Left lobe of liver (tissue), 2 donors: ENCODE results near the gene CETN3. TPM values are rescaled to one million over a fixed set of nuclear protein-coding genes. Genes with fewer than 3 reads are reported as not detected.
"Not testable (repeated sequence)": the region's sequence is repeated elsewhere in the genome, so short reads cannot be mapped to it uniquely, and the experiment has no call there.

ENCODE experiments used
- ATAC-seq: fragments of 200-7000 bp; cut with Tn5 transposase; one replicate; pipeline ENCODE4 v1.9.1; 2020; ENCODE audit warnings: mild to moderate bottlenecking, moderate library complexity
- DNase-seq: peaks from one replicate; pipeline ENCODE4 v3.0.0-alpha.2; 2020; ENCODE audit warnings: low spot score
- total RNA-seq: library from RNA; stranded (reverse); gene quantifications from one replicate; pipeline ENCODE4 v1.2.1, GENCODE V29; 2021
- donor health status: DM: no; HTN: no; CAD: no; lungs with moderate emphysema.
- donor health status: DM: no; HTN: yes; CAD: no.

The CETN3 gene
- total RNA-seq, 1 donor from 2014 or later, result 5.6 TPM

DNA sequence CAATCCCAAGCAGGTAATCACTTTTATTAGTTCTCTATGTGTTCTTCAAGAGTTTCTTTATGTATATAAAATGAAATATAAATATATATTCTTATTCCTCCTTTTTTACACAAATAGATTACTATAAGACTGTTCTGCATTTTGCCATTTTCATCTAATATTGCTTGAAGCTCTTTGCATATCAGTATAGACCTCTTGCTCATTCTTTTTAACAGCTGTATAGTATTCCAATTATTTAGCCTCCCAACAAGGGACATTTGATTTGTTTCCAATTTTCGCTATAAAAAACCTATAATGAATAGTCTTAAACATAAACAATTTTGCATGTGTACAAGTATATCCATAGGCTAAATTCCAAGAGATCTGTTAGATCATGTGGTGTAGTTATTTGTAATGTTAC lies 25.2 kb downstream of the CETN3 start:
- DNase-seq (no peak), ATAC-seq (no peak)

DNA sequence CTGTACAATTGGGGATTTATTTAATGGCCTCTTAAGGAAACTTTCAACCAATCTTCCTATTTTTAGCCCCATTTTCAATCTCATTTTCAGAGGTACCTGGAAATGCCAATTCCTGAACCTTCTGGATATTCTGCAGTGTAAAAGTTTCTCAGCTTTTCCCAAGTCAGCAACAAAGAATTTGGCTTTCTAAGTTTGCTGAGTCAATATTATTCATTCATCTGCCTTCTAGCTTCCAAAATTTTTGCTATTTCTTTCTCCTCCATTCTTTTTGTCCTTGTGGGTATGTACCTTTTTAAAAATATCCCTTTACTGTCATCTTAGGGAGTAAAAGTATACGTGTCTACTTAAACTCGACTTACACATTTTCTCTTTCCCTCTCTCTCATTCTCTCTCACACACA lies 25.7 kb downstream of the CETN3 start:
- DNase-seq (no peak), ATAC-seq (no peak)

- DNase-seq (no peak), ATAC-seq (no peak)
Observed at GRCh38 chr5:90381213-90381929, 28.2 kb downstream of the CETN3 start.

GRCh38 chr5:90379652-90380051 lies 29.9 kb downstream of the CETN3 start:
- peak; percentile 65 for ATAC-seq
- DNase-seq, result no peak

DNA sequence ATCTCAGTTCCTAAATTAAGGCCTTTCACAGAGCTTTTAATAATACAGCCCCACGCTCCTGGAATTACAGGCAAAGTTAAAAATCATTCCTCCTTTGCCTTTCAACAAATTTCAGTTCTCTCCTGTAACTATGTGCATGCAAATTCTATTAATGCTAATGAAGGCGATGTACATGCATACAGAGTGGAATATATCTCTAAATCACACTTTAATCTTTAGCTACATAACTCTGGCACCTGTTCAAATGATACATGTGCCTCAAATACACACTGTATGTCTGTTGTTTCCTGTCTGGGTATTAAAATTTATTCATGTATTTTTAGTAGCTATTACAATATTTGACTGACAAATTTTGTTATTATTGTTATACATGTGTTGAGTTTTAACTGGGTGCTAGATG lies 30.8 kb downstream of the CETN3 start:
- no peak for ATAC-seq

GRCh38 chr5:90371269-90371668 lies 38.3 kb downstream of the CETN3 start:
- ATAC-seq, DNase-seq: not testable (repeated sequence)

More for the DNA sequence above, 30.8 kb downstream of the CETN3 start:
- no peak for DNase-seq

- ATAC-seq (no peak), DNase-seq (no peak)
Observed at GRCh38 chr5:90368454-90369246, 40.9 kb downstream of the CETN3 start.

DNA sequence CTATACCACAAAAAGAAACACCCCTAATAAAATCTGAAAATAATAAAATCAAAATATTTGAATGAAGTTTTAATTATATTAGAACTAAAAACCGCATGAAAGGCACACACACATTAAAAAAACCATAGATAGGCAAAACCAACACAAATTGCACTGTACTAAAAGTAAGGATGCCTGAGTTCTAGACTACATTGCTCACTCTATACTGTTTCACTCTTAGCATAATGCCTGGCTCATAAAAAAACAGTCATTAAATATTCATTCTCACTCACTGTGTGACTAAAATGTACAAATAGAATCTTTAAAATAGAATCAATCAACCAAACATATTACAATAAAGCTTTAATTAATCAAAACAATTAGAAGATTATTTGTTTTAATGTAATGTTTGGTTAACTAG lies 41.7 kb downstream of the CETN3 start:
- ATAC-seq (no peak), DNase-seq (no peak)

GRCh38 chr5:90366948-90367347 lies 42.6 kb downstream of the CETN3 start:
- ATAC-seq (no peak), DNase-seq (no peak)

- ATAC-seq (no peak), DNase-seq (no peak)
Observed at GRCh38 chr5:90365328-90365727, 44.2 kb downstream of the CETN3 start.

DNA sequence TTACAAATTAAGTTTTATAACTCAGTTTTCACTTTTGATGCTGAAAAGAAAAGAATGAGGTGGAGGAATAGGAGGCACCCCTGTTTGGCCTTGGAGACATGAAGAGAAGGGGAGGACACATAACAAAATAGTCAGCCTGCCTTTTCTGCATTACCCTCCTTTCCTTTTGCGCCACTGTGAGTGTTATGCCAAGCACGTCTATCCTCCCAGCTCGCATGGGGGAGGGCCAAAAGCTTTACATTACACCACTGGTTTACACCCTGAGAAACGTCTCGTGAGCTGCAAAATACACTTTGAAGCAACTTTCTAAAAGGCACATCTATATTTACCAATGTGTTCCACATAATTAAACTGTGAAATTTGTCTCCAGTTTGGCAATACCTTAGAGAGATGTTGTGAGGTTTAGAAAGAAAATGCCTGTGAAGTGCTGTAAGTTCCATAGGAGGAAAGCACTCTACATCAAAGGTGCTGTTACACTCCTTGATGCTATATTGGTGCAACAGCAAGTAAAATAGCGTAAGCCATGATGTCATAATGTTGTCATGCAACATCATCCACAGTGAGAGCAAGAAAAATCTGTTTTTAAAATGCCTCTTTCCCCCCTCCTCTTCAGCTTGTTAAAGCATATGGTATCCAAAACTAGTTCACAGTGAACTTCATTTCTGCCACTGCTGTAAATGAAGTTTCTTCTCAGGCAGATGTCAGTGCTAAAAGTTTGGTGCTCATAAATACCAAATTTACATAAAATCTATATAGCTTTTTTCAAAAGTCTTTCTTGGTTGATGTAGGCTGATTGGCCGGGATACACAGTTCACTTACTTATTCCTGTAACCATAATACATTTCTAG lies 50.3 kb downstream of the CETN3 start:
- ATAC-seq (no peak), DNase-seq (no peak)

DNA sequence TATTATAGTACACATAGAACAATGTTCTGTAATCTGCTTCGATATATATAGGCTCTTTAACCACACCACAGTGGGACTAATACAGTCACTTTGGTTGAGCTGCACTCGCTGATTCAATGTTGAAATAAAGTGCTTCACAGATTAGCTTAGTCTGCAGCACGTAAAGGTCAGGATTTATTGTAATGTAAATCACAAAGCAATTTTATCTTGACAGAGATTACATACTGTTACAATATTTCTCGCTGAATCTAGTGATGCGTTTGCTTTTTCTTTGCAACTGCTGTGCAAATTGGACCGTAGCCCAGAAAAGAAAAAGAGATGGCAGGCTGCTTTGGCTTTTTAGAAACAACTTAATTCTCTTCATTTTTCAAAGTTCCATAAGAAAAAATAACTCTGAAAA lies 52.9 kb downstream of the CETN3 start:
- ATAC-seq (no peak), DNase-seq (no peak)

GRCh38 chr5:90356176-90356575 lies 53.4 kb downstream of the CETN3 start:
- DNase-seq (no peak), ATAC-seq (no peak)

DNA sequence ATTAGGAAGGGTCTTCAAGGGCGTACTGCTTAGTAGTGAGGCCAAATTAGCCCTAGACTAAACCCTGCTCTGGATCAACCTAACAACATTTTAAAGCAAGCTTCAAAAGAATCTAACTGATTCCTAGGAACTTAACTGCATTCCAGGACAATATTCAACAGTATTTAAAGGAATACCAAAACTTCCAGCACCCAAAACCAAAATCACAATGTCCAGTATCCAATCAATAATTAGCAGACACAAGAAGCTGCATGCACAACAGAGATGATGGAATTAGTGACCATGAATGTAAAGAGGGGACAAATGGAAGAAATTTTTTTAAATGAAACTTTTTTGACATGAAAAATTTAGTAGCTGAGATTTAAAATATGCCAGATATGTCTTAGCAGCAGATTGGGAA lies 53.9 kb downstream of the CETN3 start:
- DNase-seq, result no peak
- no peak for ATAC-seq

DNA sequence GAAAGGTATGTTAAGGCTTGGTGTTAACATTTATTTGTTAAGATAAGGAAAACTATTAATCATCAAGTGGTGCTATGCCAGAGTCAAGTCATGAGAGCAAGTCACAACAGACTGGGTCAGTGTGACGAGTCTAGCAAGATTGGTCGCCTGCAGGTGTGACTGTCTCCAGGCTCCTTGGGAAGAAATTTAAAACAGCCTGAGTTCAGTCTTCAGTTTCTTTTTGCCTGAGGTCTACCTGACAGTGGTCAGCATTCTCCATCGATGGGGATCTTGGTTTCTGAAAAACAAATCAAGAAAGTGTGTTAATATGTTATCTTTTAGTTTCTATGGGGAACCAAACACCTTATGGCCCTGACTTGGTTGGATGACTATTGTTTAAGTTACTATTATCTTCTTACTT lies 56.3 kb downstream of the CETN3 start:
- ATAC-seq (no peak), DNase-seq (no peak)

DNA sequence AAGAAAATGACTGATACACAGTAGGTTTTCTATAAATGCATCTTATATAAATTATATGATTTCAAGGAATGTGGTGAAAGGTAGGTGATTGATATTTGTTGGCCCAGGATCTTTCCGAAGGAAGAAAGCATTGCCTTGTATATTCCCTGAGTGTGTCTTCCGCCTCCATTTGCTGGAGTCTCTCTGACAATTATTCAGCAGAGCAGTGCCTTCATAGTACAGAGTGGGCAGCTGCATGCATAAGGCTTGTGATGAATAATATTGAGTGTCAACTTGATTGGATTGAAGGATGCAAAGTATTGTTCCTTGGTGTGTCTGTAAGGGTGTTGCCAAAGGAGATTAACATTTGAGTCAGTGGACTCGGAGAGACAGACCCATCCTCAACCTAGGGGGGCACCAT lies 58.5 kb downstream of the CETN3 start:
- ATAC-seq, result no peak
- no peak for DNase-seq

- DNase-seq (no peak), ATAC-seq (no peak)
Observed at GRCh38 chr5:90347462-90347861, 62.1 kb downstream of the CETN3 start.

GRCh38 chr5:90345684-90346083 lies 63.9 kb downstream of the CETN3 start:
- ATAC-seq, result no peak
- DNase-seq, result no peak

GRCh38 chr5:90344689-90345088 lies 64.9 kb downstream of the CETN3 start:
- DNase-seq (no peak), ATAC-seq (no peak)

DNA sequence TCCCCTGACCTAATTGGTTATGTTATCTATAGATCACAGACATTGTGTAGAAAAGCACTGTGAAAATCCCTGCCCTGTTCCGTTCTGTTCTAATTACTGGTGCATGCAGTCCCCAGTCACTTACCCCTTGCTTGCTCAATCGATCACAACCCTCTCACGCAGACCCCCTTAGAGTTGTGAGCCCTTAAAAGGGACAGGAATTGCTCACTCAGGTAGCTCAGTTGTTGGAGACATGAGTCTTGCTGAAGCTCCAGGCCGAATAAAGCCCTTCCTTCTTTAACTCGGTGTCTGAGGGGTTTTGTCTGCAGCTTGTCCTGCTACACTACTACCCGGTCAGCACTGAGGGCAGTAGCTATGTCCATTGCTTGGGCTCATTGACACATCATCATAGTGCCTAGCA lies 65.8 kb downstream of the CETN3 start:
- not testable (repeated sequence) for DNase-seq

DNA sequence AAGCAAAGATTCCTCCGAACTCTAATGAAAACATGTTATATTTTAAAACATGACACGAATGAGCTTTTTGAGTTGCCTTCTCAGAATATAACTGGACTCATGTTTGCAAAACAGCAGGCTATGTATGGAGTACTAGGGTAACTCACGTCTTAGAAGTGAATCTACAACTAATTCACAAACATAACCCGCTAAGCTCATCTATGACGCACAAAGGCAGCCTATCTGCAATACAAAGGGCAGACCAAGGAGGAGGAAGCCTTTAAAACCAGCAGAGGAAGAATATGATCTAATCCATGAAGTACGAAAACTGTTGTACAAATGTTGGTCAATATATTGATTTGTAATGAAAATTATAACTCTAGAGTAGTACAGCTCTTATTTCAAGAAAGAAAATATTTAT lies 67.0 kb downstream of the CETN3 start:
- no peak for DNase-seq
- ATAC-seq, result no peak

More for the DNA sequence above, 65.8 kb downstream of the CETN3 start:
- ATAC-seq, result not testable (repeated sequence)
